WTC11 (cell line): Measurements from ENCODE around the gene IKBKE.

Experiments used
- CTCF ChIP-seq: fragments of 200-600 bp; IDR thresholded peaks from 2 replicates; pipeline ENCODE4 v1.8.0; 2022; ENCODE audit warnings: antibody characterized with exemption
- GABPB1 ChIP-seq: sonication (generic); formaldehyde crosslinking; IDR thresholded peaks from 2 replicates; pipeline ENCODE4 v1.8.1; 2023; ENCODE audit warnings: mild to moderate bottlenecking, missing genetic modification reagents
- SP1 ChIP-seq: sonication (generic); formaldehyde crosslinking; conservative IDR thresholded peaks from 2 replicates; pipeline ENCODE4 v1.8.1; 2022; ENCODE audit warnings: missing genetic modification reagents
- TF ChIP-seq, protein P1 (sequence below): sonication (generic); formaldehyde crosslinking; IDR thresholded peaks from 2 replicates; pipeline ENCODE4 v1.8.1; 2023; ENCODE audit warnings: mild to moderate bottlenecking, missing genetic modification reagents, borderline replicate concordance

GRCh38 chr1:206445116-206445515, 25.2 kb upstream of the IKBKE start:
- no peak for TF ChIP-seq SP1 (CRISPR knock-in tag)
- TF ChIP-seq CTCF = no peak
- TF ChIP-seq, protein P1, sequence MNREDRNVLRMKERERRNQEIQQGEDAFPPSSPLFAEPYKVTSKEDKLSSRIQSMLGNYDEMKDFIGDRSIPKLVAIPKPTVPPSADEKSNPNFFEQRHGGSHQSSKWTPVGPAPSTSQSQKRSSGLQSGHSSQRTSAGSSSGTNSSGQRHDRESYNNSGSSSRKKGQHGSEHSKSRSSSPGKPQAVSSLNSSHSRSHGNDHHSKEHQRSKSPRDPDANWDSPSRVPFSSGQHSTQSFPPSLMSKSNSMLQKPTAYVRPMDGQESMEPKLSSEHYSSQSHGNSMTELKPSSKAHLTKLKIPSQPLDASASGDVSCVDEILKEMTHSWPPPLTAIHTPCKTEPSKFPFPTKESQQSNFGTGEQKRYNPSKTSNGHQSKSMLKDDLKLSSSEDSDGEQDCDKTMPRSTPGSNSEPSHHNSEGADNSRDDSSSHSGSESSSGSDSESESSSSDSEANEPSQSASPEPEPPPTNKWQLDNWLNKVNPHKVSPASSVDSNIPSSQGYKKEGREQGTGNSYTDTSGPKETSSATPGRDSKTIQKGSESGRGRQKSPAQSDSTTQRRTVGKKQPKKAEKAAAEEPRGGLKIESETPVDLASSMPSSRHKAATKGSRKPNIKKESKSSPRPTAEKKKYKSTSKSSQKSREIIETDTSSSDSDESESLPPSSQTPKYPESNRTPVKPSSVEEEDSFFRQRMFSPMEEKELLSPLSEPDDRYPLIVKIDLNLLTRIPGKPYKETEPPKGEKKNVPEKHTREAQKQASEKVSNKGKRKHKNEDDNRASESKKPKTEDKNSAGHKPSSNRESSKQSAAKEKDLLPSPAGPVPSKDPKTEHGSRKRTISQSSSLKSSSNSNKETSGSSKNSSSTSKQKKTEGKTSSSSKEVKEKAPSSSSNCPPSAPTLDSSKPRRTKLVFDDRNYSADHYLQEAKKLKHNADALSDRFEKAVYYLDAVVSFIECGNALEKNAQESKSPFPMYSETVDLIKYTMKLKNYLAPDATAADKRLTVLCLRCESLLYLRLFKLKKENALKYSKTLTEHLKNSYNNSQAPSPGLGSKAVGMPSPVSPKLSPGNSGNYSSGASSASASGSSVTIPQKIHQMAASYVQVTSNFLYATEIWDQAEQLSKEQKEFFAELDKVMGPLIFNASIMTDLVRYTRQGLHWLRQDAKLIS = no peak
- no peak for TF ChIP-seq GABPB1 (CRISPR knock-in tag)
